Mesenchymal stem cell (in vitro differentiated cells and primary cell): Measurements from ENCODE around the gene AZU1.
"Not testable (repeated sequence)": the region's sequence is repeated elsewhere in the genome, so short reads cannot be mapped to it uniquely, and the experiment has no call there.

Experiments
- DNase-seq: peaks from one replicate; pipeline ENCODE4 v3.0.0-alpha.2; 2013
- H2AFZ ChIP-seq: one replicate; pipeline ENCODE4 v1.6.1; 2013; ENCODE audit warnings: low read depth, mild to moderate bottlenecking, control low read depth, inconsistent platforms, low read length, moderate library complexity
- H2AK5ac ChIP-seq: 2 replicates; pipeline ENCODE4 v1.6.1; 2013; ENCODE audit warnings: low read length, moderate library complexity, mild to moderate bottlenecking, inconsistent platforms; ENCODE audit not compliant: severe bottlenecking
- H2BK120ac ChIP-seq: one replicate; pipeline ENCODE4 v1.6.1; 2013; ENCODE audit warnings: low read depth, mild to moderate bottlenecking, inconsistent platforms, low read length, moderate library complexity
- H2BK12ac ChIP-seq, 2 experiments: one replicate each; pipeline ENCODE4 v1.6.1; 2013; ENCODE audit warnings: inconsistent platforms in 2 of 2, low read length in 2 of 2, mild to moderate bottlenecking in 2 of 2, moderate library complexity in 2 of 2, control low read depth in 1 of 2
- H2BK15ac ChIP-seq: one replicate; pipeline ENCODE4 v1.6.1; 2013; ENCODE audit warnings: mild to moderate bottlenecking, low read depth, inconsistent platforms; ENCODE audit not compliant: poor library complexity, severe bottlenecking
- H2BK5ac ChIP-seq: 2 replicates; pipeline ENCODE4 v1.6.1; 2013; ENCODE audit warnings: low read depth, mild to moderate bottlenecking, low read length, control low read depth, inconsistent platforms; ENCODE audit not compliant: poor library complexity, severe bottlenecking
- H3K14ac ChIP-seq, 2 experiments: one replicate each; pipeline ENCODE4 v1.6.1; 2013; ENCODE audit warnings: inconsistent platforms in 2 of 2, low read length in 2 of 2, control low read depth in 1 of 2, mild to moderate bottlenecking in 1 of 2, moderate library complexity in 1 of 2
- H3K18ac ChIP-seq, 2 experiments: one replicate each; pipeline ENCODE4 v1.6.1; 2013; ENCODE audit warnings: inconsistent platforms in 2 of 2, low read length in 2 of 2, control low read depth in 1 of 2, low read depth in 1 of 2, mild to moderate bottlenecking in 1 of 2
- H3K23ac ChIP-seq, 2 experiments: one replicate each; pipeline ENCODE4 v1.6.1; 2013; ENCODE audit warnings: inconsistent platforms in 2 of 2, low read length in 2 of 2, mild to moderate bottlenecking in 2 of 2, moderate library complexity in 2 of 2, control low read depth in 1 of 2
- H3K27ac ChIP-seq: 2 replicates; pipeline ENCODE4 v1.5.1; 2013; ENCODE audit warnings: mild to moderate bottlenecking, moderate library complexity, low read length, control low read depth, inconsistent platforms; ENCODE audit not compliant: poor library complexity, severe bottlenecking
- H3K27me3 ChIP-seq, 2 experiments: 2 replicates each; pipeline versions ENCODE4 v1.6.1 to v1.7.0; 2013; ENCODE audit warnings: low read length in 2 of 2, mild to moderate bottlenecking in 2 of 2, moderate library complexity in 2 of 2, control low read depth in 1 of 2, inconsistent platforms in 1 of 2; ENCODE audit not compliant: control insufficient read depth in 1 of 2, insufficient read depth in 1 of 2
- H3K36me3 ChIP-seq, 2 experiments: 2 replicates each; pipeline versions ENCODE4 v1.6.1 to v1.7.0; 2013; ENCODE audit warnings: low read length in 2 of 2, control low read depth in 1 of 2, inconsistent platforms in 1 of 2, low read depth in 1 of 2, mild to moderate bottlenecking in 1 of 2; ENCODE audit not compliant: insufficient read depth in 2 of 2, control insufficient read depth in 1 of 2
- H3K4ac ChIP-seq, 2 experiments: one replicate each; pipeline ENCODE4 v1.6.1; 2013; ENCODE audit warnings: inconsistent platforms in 2 of 2, low read length in 2 of 2, mild to moderate bottlenecking in 2 of 2, moderate library complexity in 2 of 2, control low read depth in 1 of 2, low read depth in 1 of 2
- H3K4me1 ChIP-seq: 2 replicates; pipeline ENCODE4 v1.6.1; 2013; ENCODE audit warnings: low read depth, low read length, control low read depth; ENCODE audit not compliant: control insufficient read depth, insufficient read depth
- H3K4me2 ChIP-seq: 2 replicates; pipeline ENCODE4 v1.6.1; 2013; ENCODE audit warnings: low read length, mild to moderate bottlenecking, inconsistent platforms; ENCODE audit not compliant: poor library complexity, severe bottlenecking
- H3K4me3 ChIP-seq, 2 experiments: 2 replicates each; pipeline versions ENCODE4 v1.5.1 to v1.7.0; 2013; ENCODE audit warnings: low read length in 2 of 2, mild to moderate bottlenecking in 2 of 2, control low read depth in 1 of 2, low read depth in 1 of 2; ENCODE audit not compliant: insufficient read depth in 1 of 2
- H3K79me1 ChIP-seq: replicated peaks from 2 replicates; pipeline ENCODE4 v1.6.1; 2013; ENCODE audit warnings: mild to moderate bottlenecking, control low read depth, low read length, inconsistent platforms; ENCODE audit not compliant: poor library complexity, severe bottlenecking
- H3K9ac ChIP-seq: 2 replicates; pipeline ENCODE4 v1.7.0; 2013; ENCODE audit warnings: mild to moderate bottlenecking, low read length, moderate library complexity
- H3K9me3 ChIP-seq: 2 replicates; pipeline ENCODE4 v1.7.0; 2013; ENCODE audit warnings: mild to moderate bottlenecking, low read length; ENCODE audit not compliant: control insufficient read depth
- H4K8ac ChIP-seq: one replicate; pipeline ENCODE4 v1.6.1; 2013; ENCODE audit warnings: inconsistent platforms, mild to moderate bottlenecking, low read length, moderate library complexity
- H4K91ac ChIP-seq: one replicate; pipeline ENCODE4 v1.6.1; 2013; ENCODE audit warnings: mild to moderate bottlenecking, low read length, inconsistent platforms
- WGBS: methylation state at CpG from one replicate; pipeline ENCODE4 v1.1.7; 2013; ENCODE audit warnings: mixed read lengths; 5-methylcytosine and 5-hydroxymethylcytosine counted together

The AZU1 gene

GRCh38 chr19:815079-815774 lies 12.4 kb upstream of the AZU1 start:
- Histone ChIP-seq H3K9ac (no peak overlapping the region), H4K91ac (no peak overlapping the region), H3K23ac (no peak overlapping the region), H3K14ac (no peak overlapping the region), H3K27me3 (no peaks in the 10 kb centered on the region), H3K79me1 (peaks cover 7% of the 10 kb centered on the region), H3K18ac (no peak overlapping the region), H2AK5ac (no peak overlapping the region), H3K4me2 (no peak overlapping the region), H3K27ac (no peak overlapping the region), H2BK5ac (no peak overlapping the region), H2AFZ (no peak overlapping the region), H2BK12ac (no peak overlapping the region), H2BK15ac (no peak overlapping the region), H3K4ac (no peak overlapping the region), H3K36me3 (peaks cover 26 to 62% of the 10 kb centered on the region in 2 experiments), H2BK120ac (no peak overlapping the region), H3K4me1 (no peaks in the 10 kb centered on the region), H3K4me3 (no peak overlapping the region), H3K9me3 (no peaks in the 10 kb centered on the region), H4K8ac (peak overlapping the region; percentile 40)
- 98% methylated on average over 47 of the region's 47 CpGs for WGBS
- no peak for DNase-seq

DNA sequence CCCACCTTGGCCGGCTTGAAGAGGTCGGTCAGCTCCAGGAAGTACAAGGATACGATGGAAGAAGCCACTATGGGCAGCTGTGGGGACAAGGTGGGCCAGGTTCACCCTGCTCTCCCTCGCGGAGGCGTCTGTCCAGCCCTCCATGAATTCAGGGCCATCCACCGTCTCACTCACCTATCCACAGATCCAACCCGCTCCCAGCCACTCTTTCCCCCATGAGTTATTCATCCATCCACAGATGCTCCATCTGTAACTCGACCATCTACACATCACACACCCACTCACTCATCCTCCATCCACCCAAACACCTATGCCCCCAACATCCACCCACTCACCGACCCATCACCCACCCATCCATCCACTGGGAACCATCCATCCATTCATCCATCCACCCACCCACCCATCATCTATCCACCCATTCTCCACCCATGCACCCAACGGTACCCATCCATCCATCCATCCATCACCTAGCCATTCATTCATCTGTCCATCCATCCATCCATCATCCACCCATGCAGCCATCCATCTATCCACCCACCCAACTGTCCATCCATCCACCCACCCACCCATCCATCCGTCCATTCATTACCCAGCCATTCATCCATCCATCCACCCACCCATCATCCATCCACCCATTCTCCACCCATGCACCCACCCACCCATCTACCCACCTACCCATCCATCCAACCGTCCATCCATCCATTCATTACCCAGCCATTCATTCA lies 11.7 kb upstream of the AZU1 start:
- no peak overlapping the region for H2BK120ac ChIP-seq
- no peak overlapping the region for H3K27ac ChIP-seq
- H3K14ac ChIP-seq = no peak overlapping the region
- H4K91ac ChIP-seq = no peak overlapping the region
- no peak for DNase-seq
- no peak overlapping the region for H3K23ac ChIP-seq
- H3K9me3 ChIP-seq = no peaks in the 10 kb centered on the region
- no peak overlapping the region for H2BK12ac ChIP-seq
- H3K18ac ChIP-seq = no peak overlapping the region
- no peak overlapping the region for H2AFZ ChIP-seq
- no peak overlapping the region for H2BK5ac ChIP-seq
- H3K4ac ChIP-seq = no peak overlapping the region
- H3K27me3 ChIP-seq = no peaks in the 10 kb centered on the region
- H2AK5ac ChIP-seq = no peak overlapping the region
- H3K9ac ChIP-seq = no peak overlapping the region
- 98% methylated on average over 13 of the region's 13 CpGs for WGBS
- no peaks in the 10 kb centered on the region for H3K4me1 ChIP-seq
- no peak overlapping the region for H3K4me2 ChIP-seq
- no peak overlapping the region for H2BK15ac ChIP-seq
- peaks cover 7% of the 10 kb centered on the region for H3K79me1 ChIP-seq
- H4K8ac ChIP-seq = no peak overlapping the region
- H3K4me3 ChIP-seq = no peak overlapping the region
- peaks cover 19 to 55% of the 10 kb centered on the region in 2 experiments for H3K36me3 ChIP-seq

DNA sequence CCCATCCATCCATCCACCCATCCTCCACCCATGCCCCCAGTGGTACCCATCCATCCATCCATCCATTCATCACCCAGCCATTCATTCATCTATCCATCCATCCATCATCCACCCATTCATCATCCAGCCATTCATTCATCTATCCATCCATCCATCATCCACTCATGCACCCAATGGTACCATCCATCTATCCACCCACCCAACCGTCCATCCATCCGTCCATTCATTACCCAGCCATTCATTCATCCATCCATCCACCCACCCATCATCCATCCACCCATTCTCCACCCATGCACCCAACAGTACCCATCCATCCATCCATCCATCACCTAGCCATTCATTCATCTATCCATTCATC lies 11.2 kb upstream of the AZU1 start:
- no peak overlapping the region for H4K8ac ChIP-seq
- no peaks in the 10 kb centered on the region for H3K9me3 ChIP-seq
- H3K14ac ChIP-seq = no peak overlapping the region
- H2BK5ac ChIP-seq = no peak overlapping the region
- no peak overlapping the region for H3K23ac ChIP-seq
- H3K4me1 ChIP-seq = peaks cover 5% of the 10 kb centered on the region
- H2AFZ ChIP-seq = no peak overlapping the region
- H2BK120ac ChIP-seq = no peak overlapping the region
- DNase-seq = no peak
- 97% methylated on average over 2 of the region's 2 CpGs for WGBS
- H3K79me1 ChIP-seq = peaks cover 7% of the 10 kb centered on the region
- no peak overlapping the region for H4K91ac ChIP-seq
- no peak overlapping the region for H3K4me2 ChIP-seq
- peaks cover 13 to 50% of the 10 kb centered on the region in 2 experiments for H3K36me3 ChIP-seq
- H2BK15ac ChIP-seq = no peak overlapping the region
- no peak overlapping the region for H2BK12ac ChIP-seq
- no peaks in the 10 kb centered on the region for H3K27me3 ChIP-seq
- no peak overlapping the region for H3K27ac ChIP-seq
- H3K18ac ChIP-seq = no peak overlapping the region
- H2AK5ac ChIP-seq = no peak overlapping the region
- no peak overlapping the region for H3K9ac ChIP-seq
- H3K4ac ChIP-seq = no peak overlapping the region
- no peak overlapping the region for H3K4me3 ChIP-seq

GRCh38 chr19:820212-820611 lies 7.4 kb upstream of the AZU1 start:
- H2BK120ac ChIP-seq, H3K14ac ChIP-seq, H3K23ac ChIP-seq, H3K18ac ChIP-seq, H3K27me3 ChIP-seq, H3K9ac ChIP-seq, H3K4me3 ChIP-seq, H4K8ac ChIP-seq, H3K4ac ChIP-seq, H3K27ac ChIP-seq, H2BK15ac ChIP-seq, H2AK5ac ChIP-seq, H3K4me2 ChIP-seq, H4K91ac ChIP-seq, DNase-seq, H2BK5ac ChIP-seq, H2AFZ ChIP-seq, H2BK12ac ChIP-seq, H3K79me1 ChIP-seq, H3K9me3 ChIP-seq: not testable (repeated sequence)
- Histone ChIP-seq H3K4me1 (peaks cover 21% of the 10 kb centered on the region), H3K36me3 (peaks cover 6 to 12% of the 10 kb centered on the region in 2 experiments)
- 98% methylated on average over 5 of the region's 5 CpGs for WGBS
